Sigmoid colon (tissue), 7 donors: Measurements from ENCODE around the gene BOD1. TPM values are rescaled to one million over a fixed set of nuclear protein-coding genes. Genes with fewer than 3 reads are reported as not detected.

Experiments
- DNase-seq: peaks from one replicate; pipeline ENCODE4 v3.0.0-alpha.2; 2019
- H3K27ac ChIP-seq, 4 donors: fragments of 200-600 bp; sonication (generic); one replicate each; pipeline ENCODE4 v1.5.1; 2016 to 2019; ENCODE audit warnings: mild to moderate bottlenecking in 1 of 4
- H3K27me3 ChIP-seq, 3 donors: fragments of 200-600 bp; sonication (generic); one replicate each; pipeline ENCODE4 v1.5.1; 2019; ENCODE audit warnings: mild to moderate bottlenecking in 1 of 3
- H3K36me3 ChIP-seq, 4 donors: fragments of 200-600 bp; sonication (generic); one replicate each; pipeline ENCODE4 v1.5.1; 2016 to 2019
- H3K4me1 ChIP-seq, 4 donors: fragments of 200-600 bp; sonication (generic); one replicate each; pipeline ENCODE4 v1.5.1; 2017 to 2019
- H3K4me3 ChIP-seq, 4 donors: fragments of 200-600 bp; sonication (generic); one replicate each; pipeline ENCODE4 v1.5.1; 2017 to 2019; ENCODE audit warnings: mild to moderate bottlenecking in 2 of 4, moderate library complexity in 1 of 4
- H3K9me3 ChIP-seq, 4 donors: fragments of 200-600 bp in 3 of 4; sonication (generic) in 3 of 4; one replicate each; pipeline versions ENCODE4 v1.5.1 to v1.6.1; 2013 to 2019
- CTCF ChIP-seq, 4 experiments: fragments of 450-650 bp in 3 of 4; fragments of 200-600 bp in 1 of 4; IDR thresholded peaks; one replicate each; pipeline ENCODE4 v1.5.1; 2016 to 2019; ENCODE audit warnings: antibody characterized with exemption in 4 of 4, mild to moderate bottlenecking in 3 of 4, moderate library complexity in 2 of 4
- EP300 ChIP-seq, 4 donors: sonication (generic); formaldehyde crosslinking; IDR thresholded peaks; one replicate each; pipeline ENCODE4 v1.6.1; 2017; ENCODE audit warnings: antibody characterized with exemption in 4 of 4
- POLR2A ChIP-seq, 2 donors: fragments of 450-650 bp; IDR thresholded peaks; one replicate each; pipeline ENCODE4 v1.6.1; 2016; ENCODE audit warnings: antibody characterized with exemption in 2 of 2, mild to moderate bottlenecking in 2 of 2, moderate library complexity in 2 of 2
- POLR2AphosphoS5 ChIP-seq, 4 donors: sonication (generic); formaldehyde crosslinking; IDR thresholded peaks; one replicate each; pipeline ENCODE4 v1.6.1; 2017; ENCODE audit warnings: antibody characterized with exemption in 4 of 4
- WGBS, 2 donors: extraction: QIAGEN DNeasy Blood & Tissue Kit; methylation state at CpG; one replicate each; pipeline ENCODE4 v1.1.7; 2013; 5-methylcytosine and 5-hydroxymethylcytosine counted together
- intact Hi-C: fragments of 100-400 bp; cut with DNase I; formaldehyde crosslinking; loops from one replicate; pipeline ENCODE4 v1.15.1; 2023
- polyA plus RNA-seq, 3 donors: library from polyadenylated mRNA; stranded (reverse); fragments of 200-250 nt; gene quantifications; one replicate each; pipeline ENCODE4 v1.2.3, GENCODE V29; 2013
- total RNA-seq, 4 donors: library from RNA; depleted of rRNA; stranded (reverse); fragments of >200 nt; gene quantifications; one replicate each; pipeline ENCODE4 v1.1.0, GENCODE V29; 2016
- donor health status: healthy with polysubstance abuse.
- donor health status: Bipolar disorder and iron deficiency.
- donor health status: healthy.

The BOD1 gene
- total and polyA plus RNA-seq, 7 donors = 17.6 to 71.3 (median 39.3) TPM

- no peaks in the 10 kb centered on the region for H3K9me3 ChIP-seq
- 88 to 91% methylated on average over 4 of the region's 4 CpGs for WGBS, 2 donors
- H3K4me3 ChIP-seq = no peak overlapping the region
- H3K27ac ChIP-seq = no peak overlapping the region
- no peak for DNase-seq
- TF ChIP-seq POLR2A (IDR thresholded peaks at IDR 0.05) (no peak), EP300 (IDR thresholded peaks at IDR 0.05) (no peak), POLR2AphosphoS5 (IDR thresholded peaks at IDR 0.05) (no peak), CTCF (IDR thresholded peaks at IDR 0.05) (no peak)
- no peaks in the 10 kb centered on the region for H3K4me1 ChIP-seq
- H3K36me3 ChIP-seq = no peaks in the 10 kb centered on the region
- intact Hi-C loops = no loop called here
- no peaks in the 10 kb centered on the region for H3K27me3 ChIP-seq
Measured at GRCh38 chr5:173634465-173634983, 18.1 kb upstream of the BOD1 start.

DNA sequence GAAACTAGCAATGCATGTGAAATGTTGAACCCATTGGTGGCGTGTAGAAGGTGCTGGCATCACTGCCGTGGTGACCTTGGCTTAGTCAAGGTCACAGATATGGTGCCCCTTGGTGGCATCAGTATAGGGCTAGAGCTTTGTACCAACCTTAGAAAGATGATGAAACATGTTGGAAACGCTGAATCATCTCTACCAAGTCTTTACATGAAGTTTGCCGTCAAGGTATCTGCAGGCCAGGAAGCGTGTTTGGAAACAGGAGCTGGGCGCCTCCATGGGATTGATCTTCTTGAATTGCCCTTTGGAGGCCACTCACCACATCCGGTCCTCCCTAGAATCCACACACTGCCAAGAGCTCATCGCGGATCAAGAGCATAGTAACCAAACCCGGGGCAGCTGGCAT lies 16.9 kb upstream of the BOD1 start:
- 90 to 92% methylated on average over 10 of the region's 10 CpGs for WGBS, 2 donors
- H3K27ac ChIP-seq = no peak overlapping the region
- intact Hi-C loops = no loop called here
- no peaks in the 10 kb centered on the region for H3K27me3 ChIP-seq
- TF ChIP-seq EP300 (IDR thresholded peaks at IDR 0.05) (no peak), CTCF (IDR thresholded peaks at IDR 0.05) (no peak), POLR2AphosphoS5 (IDR thresholded peaks at IDR 0.05) (no peak), POLR2A (IDR thresholded peaks at IDR 0.05) (no peak)
- H3K36me3 ChIP-seq = no peaks in the 10 kb centered on the region
- no peak for DNase-seq
- no peaks in the 10 kb centered on the region for H3K9me3 ChIP-seq
- H3K4me1 ChIP-seq = no peaks in the 10 kb centered on the region
- H3K4me3 ChIP-seq = no peak overlapping the region

DNA sequence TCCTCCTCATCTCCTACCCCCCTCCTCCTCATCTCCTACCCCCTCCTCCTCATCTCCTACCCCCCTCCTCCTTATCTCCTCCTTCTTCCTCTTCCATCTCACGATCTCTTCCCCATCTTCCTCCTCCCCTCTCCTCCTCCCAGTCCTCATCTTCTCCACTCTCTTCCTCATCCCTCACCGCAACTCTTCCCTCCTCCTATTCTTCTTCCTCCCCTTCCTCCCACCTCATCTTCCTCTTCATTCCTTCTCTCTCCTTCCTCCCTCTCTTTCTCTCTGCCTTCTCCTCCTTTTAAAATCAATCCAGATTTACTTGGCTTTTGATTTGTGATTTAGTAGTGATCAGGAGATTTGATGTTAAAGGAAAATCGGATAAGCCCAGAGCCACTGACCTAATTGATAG lies 15.0 kb upstream of the BOD1 start:
- Histone ChIP-seq H3K27ac (no peak overlapping the region), H3K9me3 (no peaks in the 10 kb centered on the region), H3K4me1 (no peaks in the 10 kb centered on the region), H3K36me3 (no peaks in the 10 kb centered on the region), H3K4me3 (no peak overlapping the region), H3K27me3 (no peaks in the 10 kb centered on the region)
- 62 to 66% methylated on average over 3 of the region's 3 CpGs for WGBS, 2 donors
- DNase-seq = no peak
- TF ChIP-seq POLR2AphosphoS5 (IDR thresholded peaks at IDR 0.05) = no peak
- no peak for TF ChIP-seq POLR2A (IDR thresholded peaks at IDR 0.05)
- TF ChIP-seq CTCF (IDR thresholded peaks at IDR 0.05) = no peak
- intact Hi-C loops = no loop called here

DNA sequence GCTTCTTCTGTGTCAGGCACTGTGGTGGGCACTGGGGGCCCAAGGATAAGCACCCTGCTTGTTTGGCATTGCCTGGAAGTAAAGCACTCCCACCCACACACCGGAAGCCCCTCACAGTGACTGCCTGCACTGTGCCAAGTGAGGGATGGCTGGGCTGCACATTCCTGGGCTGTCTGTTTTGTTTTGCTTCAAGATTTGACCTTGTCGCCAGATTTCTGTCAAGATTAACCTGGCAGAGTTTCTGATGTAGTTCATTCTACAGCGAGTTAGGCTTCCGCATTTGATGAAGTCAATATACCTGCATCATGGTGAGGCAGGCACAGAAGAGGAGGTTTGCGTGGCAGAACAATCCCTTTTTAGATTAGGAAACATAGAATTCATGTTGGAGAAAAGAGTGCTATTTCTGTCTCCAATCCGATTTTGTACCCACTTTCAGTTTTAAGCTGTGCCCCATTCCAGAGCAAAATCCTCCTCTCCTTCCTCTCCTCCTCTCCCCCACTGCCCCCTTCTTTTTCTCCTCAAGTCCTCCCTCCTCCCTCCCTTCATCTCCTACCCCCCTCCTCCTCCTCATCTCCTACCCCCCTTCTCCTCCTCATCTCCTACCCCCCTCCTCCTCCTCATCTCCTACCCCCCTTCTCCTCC lies 14.4 kb upstream of the BOD1 start:
- TF ChIP-seq POLR2A (IDR thresholded peaks at IDR 0.05) (no peak), CTCF (IDR thresholded peaks at IDR 0.05) (no peak), POLR2AphosphoS5 (IDR thresholded peaks at IDR 0.05) (no peak), EP300 (IDR thresholded peaks at IDR 0.05) (no peak)
- Histone ChIP-seq H3K27me3 (no peaks in the 10 kb centered on the region), H3K4me3 (no peak overlapping the region), H3K4me1 (no peaks in the 10 kb centered on the region), H3K9me3 (no peaks in the 10 kb centered on the region), H3K36me3 (no peaks in the 10 kb centered on the region), H3K27ac (no peak overlapping the region)
- no peak for DNase-seq
- intact Hi-C loops = no loop called here
- WGBS, 2 donors = 72% methylated on average over 6 of the region's 6 CpGs

DNA sequence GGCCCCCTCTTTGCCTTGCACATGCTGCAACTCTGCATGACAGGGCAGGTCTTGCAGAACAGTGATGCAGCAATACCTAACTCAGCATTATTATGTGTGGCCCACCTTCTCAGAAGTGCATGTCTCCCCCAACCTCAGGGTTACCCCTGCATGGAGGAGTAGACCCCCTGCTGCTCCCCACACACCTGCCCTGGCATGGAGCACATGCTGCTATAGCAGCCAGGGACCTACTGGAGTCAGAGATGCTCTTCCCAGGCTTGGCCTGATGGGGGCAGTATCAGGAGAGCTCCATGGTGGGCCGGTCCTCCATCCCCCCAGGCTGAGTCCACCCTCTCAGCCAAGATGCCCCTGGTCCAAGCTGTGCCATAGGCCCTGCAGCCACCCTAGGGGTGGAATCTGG lies 13.2 kb upstream of the BOD1 start:
- Histone ChIP-seq H3K4me3 (no peak overlapping the region), H3K27ac (no peak overlapping the region), H3K9me3 (no peaks in the 10 kb centered on the region), H3K4me1 (no peaks in the 10 kb centered on the region), H3K27me3 (no peaks in the 10 kb centered on the region), H3K36me3 (no peaks in the 10 kb centered on the region)
- 46 to 47% methylated on average over 1 of the region's 1 CpG for WGBS, 2 donors
- DNase-seq = no peak
- intact Hi-C loops = no loop called here
- TF ChIP-seq CTCF (IDR thresholded peaks at IDR 0.05) (no peak), EP300 (IDR thresholded peaks at IDR 0.05) (no peak), POLR2AphosphoS5 (IDR thresholded peaks at IDR 0.05) (no peak)
